Hepatocyte (in vitro differentiated cells): ENCODE data around the gene DUS2. TPM values are rescaled to one million over a fixed set of nuclear protein-coding genes. Genes with fewer than 3 reads are reported as not detected.

Experiments
- DNase-seq: peaks from one replicate; pipeline ENCODE4 v3.0.0-alpha.2; 2016; ENCODE audit warnings: low spot score
- H2AFZ ChIP-seq: fragments of 200-600 bp; sonication (generic); 2 replicates; pipeline ENCODE4 v1.6.0; 2016; ENCODE audit warnings: antibody characterized with exemption, mild to moderate bottlenecking
- H3K27ac ChIP-seq: fragments of 200-600 bp; sonication (generic); 2 replicates; pipeline ENCODE4 v1.5.1; 2016; ENCODE audit warnings: mild to moderate bottlenecking
- H3K27me3 ChIP-seq: fragments of 200-600 bp; sonication (generic); 2 replicates; pipeline ENCODE4 v1.6.1; 2016
- H3K36me3 ChIP-seq: fragments of 200-600 bp; sonication (generic); replicated peaks from 2 replicates; pipeline ENCODE4 v1.5.1; 2016; ENCODE audit warnings: low read depth; ENCODE audit not compliant: insufficient read depth
- H3K4me1 ChIP-seq: fragments of 200-600 bp; sonication (generic); 2 replicates; pipeline ENCODE4 v1.5.1; 2016; ENCODE audit warnings: mild to moderate bottlenecking, moderate library complexity; ENCODE audit not compliant: insufficient read depth
- H3K4me2 ChIP-seq: fragments of 200-600 bp; sonication (generic); 2 replicates; pipeline ENCODE4 v1.6.0; 2016
- H3K4me3 ChIP-seq: fragments of 200-600 bp; sonication (generic); 2 replicates; pipeline ENCODE4 v1.5.1; 2016; ENCODE audit warnings: mild to moderate bottlenecking
- H3K79me2 ChIP-seq: fragments of 200-600 bp; sonication (generic); 2 replicates; pipeline ENCODE4 v1.6.0; 2017; ENCODE audit warnings: mild to moderate bottlenecking
- H3K9me2 ChIP-seq: fragments of 200-600 bp; sonication (generic); replicated peaks from 2 replicates; pipeline ENCODE4 v1.6.0; 2017; ENCODE audit warnings: mild to moderate bottlenecking; ENCODE audit not compliant: insufficient read depth
- H3K9me3 ChIP-seq: fragments of 200-600 bp; sonication (generic); 2 replicates; pipeline ENCODE4 v1.5.1; 2016; ENCODE audit warnings: low read depth, mild to moderate bottlenecking
- H4K20me1 ChIP-seq: fragments of 200-600 bp; sonication (generic); 2 replicates; pipeline ENCODE4 v1.6.0; 2016; ENCODE audit warnings: mild to moderate bottlenecking; ENCODE audit not compliant: insufficient read depth, poor library complexity, severe bottlenecking
- CTCF ChIP-seq: fragments of 200-600 bp; sonication (generic); IDR thresholded peaks from 2 replicates; pipeline ENCODE4 v1.5.1; 2016; ENCODE audit warnings: antibody characterized with exemption, mild to moderate bottlenecking; ENCODE audit not compliant: poor library complexity
- EZH2 ChIP-seq: fragments of 200-600 bp; sonication (generic); IDR thresholded peaks from 2 replicates; pipeline ENCODE4 v1.6.1; 2016; ENCODE audit warnings: antibody characterized with exemption, mild to moderate bottlenecking, borderline replicate concordance
- EZH2phosphoT487 ChIP-seq: fragments of 200-600 bp; sonication (generic); IDR thresholded peaks from one replicate; pipeline ENCODE4 v1.6.1; 2018; ENCODE audit warnings: antibody characterized with exemption, mild to moderate bottlenecking, low read depth, moderate library complexity; ENCODE audit not compliant: unreplicated experiment, severe bottlenecking
- WGBS: methylation state at CpG from one replicate; pipeline ENCODE4 v1.1.6; 2016; ENCODE audit warnings: low lambda C conversion rate; ENCODE audit errors: missing lambda C conversion rate; 5-methylcytosine and 5-hydroxymethylcytosine counted together
- polyA plus RNA-seq: library from polyadenylated mRNA; unstranded; fragments of >200 nt; fragmentation: Nextera tagmentation; extraction: Ambion mirVana; gene quantifications from 2 replicates; pipeline ENCODE4 v1.2.1, GENCODE V29; 2016
- total RNA-seq: library from RNA; depleted of rRNA; stranded (reverse); fragments of >200 nt; gene quantifications from 2 replicates; pipeline ENCODE4 v1.2.3, GENCODE V29; 2014

Gene DUS2
- total and polyA plus RNA-seq, 2 experiments from 2014 or later = 11.8 to 18.0 TPM

GRCh38 chr16:68087688-68088087 lies 64.6 kb downstream of the DUS2 start:
- Histone ChIP-seq H3K4me1 (peaks cover 36% of the 10 kb centered on the region), H3K9me2 (no peaks in the 10 kb centered on the region), H4K20me1 (peaks cover 34% of the 10 kb centered on the region), H3K27ac (no peak overlapping the region), H3K27me3 (no peaks in the 10 kb centered on the region), H3K4me2 (peak overlapping the region; percentile 82), H3K4me3 (peak overlapping the region; percentile 96), H2AFZ (no peak overlapping the region), H3K9me3 (no peaks in the 10 kb centered on the region), H3K79me2 (peaks cover 70% of the 10 kb centered on the region), H3K36me3 (no peaks in the 10 kb centered on the region)
- no peak for DNase-seq
- TF ChIP-seq EZH2phosphoT487 (no peak), EZH2 (no peak), CTCF (no peak)
- WGBS = 93% methylated on average over 2 of the region's 2 CpGs

- no peaks in the 10 kb centered on the region for H3K9me3 ChIP-seq
- no peaks in the 10 kb centered on the region for H3K36me3 ChIP-seq
- H4K20me1 ChIP-seq = peaks cover 39% of the 10 kb centered on the region
- peak overlapping the region; percentile 82 for H3K4me2 ChIP-seq
- H3K4me1 ChIP-seq = peaks cover 33% of the 10 kb centered on the region
- no peak for DNase-seq
- WGBS = 93% methylated on average over 9 of the region's 9 CpGs
- no peaks in the 10 kb centered on the region for H3K9me2 ChIP-seq
- no peak for TF ChIP-seq CTCF
- TF ChIP-seq EZH2phosphoT487 = no peak
- no peak for TF ChIP-seq EZH2
- H3K79me2 ChIP-seq = peaks cover 76% of the 10 kb centered on the region
- no peak overlapping the region for H2AFZ ChIP-seq
- H3K4me3 ChIP-seq = no peak overlapping the region
- H3K27ac ChIP-seq = no peak overlapping the region
- H3K27me3 ChIP-seq = no peaks in the 10 kb centered on the region
Observed at GRCh38 chr16:68088130-68088972, 65.3 kb downstream of the DUS2 start.

GRCh38 chr16:68089067-68089466 lies 66.0 kb downstream of the DUS2 start:
- H3K4me3 ChIP-seq = no peak overlapping the region
- H3K36me3 ChIP-seq = no peaks in the 10 kb centered on the region
- no peaks in the 10 kb centered on the region for H3K27me3 ChIP-seq
- H2AFZ ChIP-seq = no peak overlapping the region
- no peak for DNase-seq
- H3K4me2 ChIP-seq = no peak overlapping the region
- H3K9me2 ChIP-seq = no peaks in the 10 kb centered on the region
- no peak overlapping the region for H3K27ac ChIP-seq
- H3K79me2 ChIP-seq = peaks cover 83% of the 10 kb centered on the region
- H3K4me1 ChIP-seq = peaks cover 26% of the 10 kb centered on the region
- no peaks in the 10 kb centered on the region for H3K9me3 ChIP-seq
- H4K20me1 ChIP-seq = peaks cover 46% of the 10 kb centered on the region
- no peak for TF ChIP-seq EZH2phosphoT487
- no peak for TF ChIP-seq EZH2
- TF ChIP-seq CTCF = no peak
- WGBS = 92% methylated on average over 4 of the region's 4 CpGs
